Measurements from ENCODE around the gene SLC12A9. TPM values are rescaled to one million over a fixed set of nuclear protein-coding genes. Genes with fewer than 3 reads are reported as not detected.
"Not testable (repeated sequence)": the region's sequence is repeated elsewhere in the genome, so short reads cannot be mapped to it uniquely, and the experiment has no call there.

SLC12A9 gene
- total and polyA plus RNA-seq, 4 experiments from 2014 or later, result 7.0 to 64.6 (median 36.4) TPM

DNA sequence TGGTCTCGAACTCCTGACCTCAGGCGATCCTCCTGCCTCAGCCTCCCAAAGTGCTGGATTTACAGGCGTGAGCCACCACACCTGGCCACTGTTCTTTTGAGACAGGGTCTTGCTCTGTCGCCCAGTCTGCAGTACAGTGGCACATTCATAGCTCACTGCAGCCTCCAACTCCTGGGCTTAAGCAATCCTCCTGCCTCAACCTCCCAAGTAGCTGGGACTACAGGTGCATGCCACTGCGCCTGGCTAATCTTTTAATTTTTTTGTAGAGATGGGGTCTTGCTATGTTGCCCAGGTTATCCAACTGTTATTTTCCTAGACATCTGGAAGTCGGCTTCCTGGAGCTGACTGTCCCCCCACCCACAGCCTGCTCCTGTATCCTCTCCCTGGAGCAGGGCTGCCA lies 45.6 kb upstream of the SLC12A9 start:
- H3K27me3 Mint-ChIP-seq; H3K9me3 Mint-ChIP-seq; H3K36me3 Mint-ChIP-seq; H3K4me3 ChIP-seq (ENCODE audit: low read length in 2 of 2); POLR2A ChIA-PET (ENCODE audit: partially characterized antibody); intact Hi-C loops (cut with micrococcal nuclease); H3K4me3 Mint-ChIP-seq; H3K36me3 ChIP-seq (ENCODE audit: insufficient read depth, low read length); DNase-seq; H3K4me1 ChIP-seq (ENCODE audit: insufficient read depth, low read length); H3K27ac Mint-ChIP-seq; H3K27me3 ChIP-seq (ENCODE audit: insufficient read depth, low read length); H3K27ac ChIP-seq (ENCODE audit: low read depth, low read length); H3K4me1 Mint-ChIP-seq; H3K9me3 ChIP-seq (ENCODE audit: control insufficient read depth in 1 of 2, low read length in 2 of 2): not testable (repeated sequence)
- CTCF ChIA-PET (ENCODE audit: partially characterized antibody), result interaction anchor here (1.2 kb wide), 1 partner anchor 45 kb away, joined by 4 read pairs; the partner anchor contains the start of gene SLC12A9

DNA sequence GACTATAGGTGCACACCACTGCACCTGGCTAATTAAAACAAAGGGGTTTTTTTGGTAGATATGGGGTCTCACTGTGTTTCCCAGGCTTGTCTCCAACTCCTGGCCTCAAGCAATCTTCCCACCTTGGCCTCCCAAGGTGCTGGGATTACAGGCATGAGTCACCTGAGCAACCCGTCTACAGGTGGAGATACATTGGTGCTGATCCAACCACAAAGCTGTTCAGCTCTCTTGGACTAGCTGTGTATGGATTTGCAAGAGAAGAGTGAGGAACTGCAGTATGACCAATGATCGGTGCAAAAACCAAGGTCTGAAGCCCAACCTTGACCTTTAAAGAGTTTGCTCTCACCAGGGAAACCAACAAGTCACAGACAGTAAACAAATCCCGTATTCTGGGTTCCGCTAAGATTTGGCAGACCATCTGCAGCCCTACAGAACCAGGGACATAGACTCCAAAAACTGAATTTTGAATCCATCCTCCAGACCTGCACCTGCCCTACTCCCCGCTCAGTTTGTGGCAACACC lies 44.1 kb upstream of the SLC12A9 start:
- H3K27me3 Mint-ChIP-seq, result no peaks in the 10 kb centered on the region
- no peak overlapping the region for H3K4me3 ChIP-seq (ENCODE audit: low read length in 2 of 2)
- H3K4me1 ChIP-seq (ENCODE audit: insufficient read depth, low read length), result no peaks in the 10 kb centered on the region
- no peaks in the 10 kb centered on the region for H3K36me3 ChIP-seq (ENCODE audit: insufficient read depth, low read length)
- peaks cover 0 to 3% (median 1%) of the 10 kb centered on the region in 4 donors for H3K4me1 Mint-ChIP-seq
- intact Hi-C loops (cut with micrococcal nuclease), result no loop called here
- CTCF ChIA-PET (ENCODE audit: partially characterized antibody), result no interaction called here
- DNase-seq, result no peak
- no peak overlapping the region for H3K27ac ChIP-seq (ENCODE audit: low read depth, low read length)
- no peak overlapping the region for H3K27ac Mint-ChIP-seq
- H3K4me3 Mint-ChIP-seq, result no peak overlapping the region
- H3K9me3 ChIP-seq (ENCODE audit: control insufficient read depth in 1 of 2, low read length in 2 of 2), result no peaks in the 10 kb centered on the region
- H3K9me3 Mint-ChIP-seq, result no peaks in the 10 kb centered on the region
- H3K36me3 Mint-ChIP-seq, result no peaks in the 10 kb centered on the region
- no peaks in the 10 kb centered on the region for H3K27me3 ChIP-seq (ENCODE audit: insufficient read depth, low read length)
- POLR2A ChIA-PET (ENCODE audit: partially characterized antibody), result no interaction called here

DNA sequence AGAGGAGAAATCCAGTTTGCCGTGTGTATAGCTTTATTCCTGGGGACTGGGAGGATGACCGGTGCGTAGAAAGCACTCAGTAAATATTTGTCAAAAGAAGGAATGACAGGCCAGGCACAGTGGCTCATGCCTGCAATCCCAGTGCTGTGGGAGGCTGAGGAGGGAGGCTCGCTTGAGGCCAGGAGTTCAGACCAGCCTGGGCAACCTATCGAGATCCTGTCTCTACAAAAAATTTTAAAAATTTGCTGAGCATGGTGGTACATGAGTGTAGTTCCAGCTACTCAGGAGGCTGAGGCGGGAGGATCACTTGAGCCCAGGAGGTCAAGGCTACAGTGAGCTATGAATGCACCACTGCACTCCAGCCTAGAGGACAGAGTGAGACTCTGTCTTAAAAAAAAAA lies 41.0 kb upstream of the SLC12A9 start:
- no peak overlapping the region for H3K27ac Mint-ChIP-seq
- no peaks in the 10 kb centered on the region for H3K36me3 Mint-ChIP-seq
- Histone ChIP-seq H3K27ac (ENCODE audit: low read depth, low read length) (no peak overlapping the region), H3K4me1 (ENCODE audit: insufficient read depth, low read length) (no peaks in the 10 kb centered on the region), H3K27me3 (ENCODE audit: insufficient read depth, low read length) (no peaks in the 10 kb centered on the region), H3K9me3 (ENCODE audit: control insufficient read depth in 1 of 2, low read length in 2 of 2) (no peaks in the 10 kb centered on the region), H3K4me3 (ENCODE audit: low read length in 2 of 2) (no peak overlapping the region), H3K36me3 (ENCODE audit: insufficient read depth, low read length) (no peaks in the 10 kb centered on the region)
- H3K9me3 Mint-ChIP-seq, result no peaks in the 10 kb centered on the region
- H3K4me1 Mint-ChIP-seq, result peaks cover 0 to 3% (median 0%) of the 10 kb centered on the region in 4 donors
- no peaks in the 10 kb centered on the region for H3K27me3 Mint-ChIP-seq
- H3K4me3 Mint-ChIP-seq, result no peak overlapping the region
- ChIA-PET POLR2A (ENCODE audit: partially characterized antibody) (interaction anchor here (0.6 kb wide), 1 partner anchor 15 kb away, joined by 3 read pairs; no protein-coding TSS in a partner anchor), CTCF (ENCODE audit: partially characterized antibody) (interaction anchor here (0.9 kb wide), 1 partner anchor 13 kb away, joined by 3 read pairs; no protein-coding TSS in a partner anchor)
- no peak for DNase-seq
- intact Hi-C loops (cut with micrococcal nuclease), result no loop called here

DNA sequence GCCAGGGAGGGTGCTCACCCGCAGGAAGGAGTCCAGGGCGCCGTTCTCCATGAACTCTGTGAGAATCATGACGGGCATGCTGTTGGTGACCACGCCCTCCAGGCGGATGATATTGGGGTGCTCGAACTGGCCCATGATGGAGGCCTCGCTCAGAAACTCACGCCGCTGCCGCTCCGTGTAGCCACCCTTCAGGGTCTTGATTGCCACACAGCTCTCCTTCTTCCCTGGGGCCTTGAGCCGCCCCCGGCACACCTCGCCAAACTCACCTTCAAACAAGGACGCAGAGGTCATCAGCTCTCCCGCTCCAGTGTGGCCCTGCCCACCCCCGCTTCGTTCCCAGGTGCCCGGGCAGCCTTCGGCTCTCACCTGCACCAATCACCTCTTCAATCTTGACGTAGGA lies 39.8 kb upstream of the SLC12A9 start:
- H3K4me3 ChIP-seq (ENCODE audit: low read length in 2 of 2), result no peak overlapping the region
- no peak overlapping the region for H3K27ac ChIP-seq (ENCODE audit: low read depth, low read length)
- H3K4me3 Mint-ChIP-seq, result no peak overlapping the region
- H3K27ac Mint-ChIP-seq, result no peak overlapping the region
- H3K4me1 Mint-ChIP-seq, result peaks cover 0 to 3% (median 0%) of the 10 kb centered on the region in 4 donors
- H3K4me1 ChIP-seq (ENCODE audit: insufficient read depth, low read length), result no peaks in the 10 kb centered on the region
- H3K27me3 Mint-ChIP-seq, result no peaks in the 10 kb centered on the region
- no peak for DNase-seq
- no peaks in the 10 kb centered on the region for H3K9me3 Mint-ChIP-seq
- no peaks in the 10 kb centered on the region for H3K36me3 Mint-ChIP-seq
- intact Hi-C loops (cut with micrococcal nuclease), result no loop called here
- ChIA-PET CTCF (ENCODE audit: partially characterized antibody) (no interaction called here), POLR2A (ENCODE audit: partially characterized antibody) (no interaction called here)
- no peaks in the 10 kb centered on the region for H3K9me3 ChIP-seq (ENCODE audit: control insufficient read depth in 1 of 2, low read length in 2 of 2)
- no peaks in the 10 kb centered on the region for H3K36me3 ChIP-seq (ENCODE audit: insufficient read depth, low read length)
- H3K27me3 ChIP-seq (ENCODE audit: insufficient read depth, low read length), result no peaks in the 10 kb centered on the region

DNA sequence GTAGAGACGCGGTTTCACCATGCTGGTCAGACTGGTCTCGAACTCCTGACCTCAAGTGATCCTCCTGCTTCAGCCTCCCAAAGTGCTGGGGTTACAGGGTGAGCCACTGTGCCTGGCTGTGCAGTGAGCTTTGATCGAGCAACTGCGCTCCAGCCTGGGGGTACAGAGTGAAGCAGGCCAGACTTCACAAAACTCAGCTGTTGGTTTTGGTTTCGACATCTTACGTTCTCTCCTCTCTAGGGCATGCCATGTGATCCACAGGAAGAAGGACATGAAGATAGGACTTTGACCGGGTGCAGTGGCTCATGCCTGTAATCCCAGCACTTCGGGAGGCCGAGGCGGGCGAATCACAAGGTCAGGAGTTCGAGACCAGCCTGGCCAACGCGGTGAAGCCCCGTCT lies 36.0 kb upstream of the SLC12A9 start:
- H3K4me3 ChIP-seq (ENCODE audit: low read length in 2 of 2); H3K9me3 ChIP-seq (ENCODE audit: control insufficient read depth in 1 of 2, low read length in 2 of 2); H3K4me1 ChIP-seq (ENCODE audit: insufficient read depth, low read length); H3K9me3 Mint-ChIP-seq; H3K27me3 Mint-ChIP-seq; H3K4me3 Mint-ChIP-seq; H3K36me3 ChIP-seq (ENCODE audit: insufficient read depth, low read length); H3K36me3 Mint-ChIP-seq; H3K4me1 Mint-ChIP-seq; H3K27me3 ChIP-seq (ENCODE audit: insufficient read depth, low read length); intact Hi-C loops (cut with micrococcal nuclease); DNase-seq; H3K27ac ChIP-seq (ENCODE audit: low read depth, low read length): not testable (repeated sequence)
- ChIA-PET POLR2A (ENCODE audit: partially characterized antibody) (interaction anchor here (0.7 kb wide), 1 partner anchor 23 kb away, joined by 4 read pairs; no protein-coding TSS in a partner anchor), CTCF (ENCODE audit: partially characterized antibody) (interaction anchor here (1.7 kb wide), 1 partner anchor 15 kb away, joined by 5 read pairs; no protein-coding TSS in a partner anchor)
- peak overlapping the region in 1 of 7 donors; percentile 35 for H3K27ac Mint-ChIP-seq

DNA sequence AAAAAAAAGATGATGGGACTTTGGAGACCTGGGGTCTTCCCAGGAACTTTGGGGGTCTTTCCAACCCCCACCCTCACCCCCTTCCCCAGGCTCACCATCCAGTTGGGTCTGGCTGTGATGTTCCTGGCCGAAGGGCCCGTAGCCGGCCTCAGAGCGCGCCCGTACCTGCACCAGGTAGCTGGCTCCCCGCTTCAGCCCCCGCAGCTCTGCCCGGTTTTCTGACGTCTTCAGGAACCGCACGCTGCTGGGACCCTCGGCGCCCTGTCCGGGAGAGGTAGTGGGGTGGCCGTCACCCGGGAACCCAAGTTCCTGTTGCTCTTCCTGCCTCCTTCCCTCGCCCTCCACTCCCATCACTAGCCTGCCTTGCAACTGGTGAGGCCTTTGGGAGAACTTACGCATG lies 35.4 kb upstream of the SLC12A9 start:
- intact Hi-C loops (cut with micrococcal nuclease), result no loop called here
- H3K36me3 Mint-ChIP-seq, result peaks cover 0 to 3% of the 10 kb centered on the region in 2 donors
- H3K36me3 ChIP-seq (ENCODE audit: insufficient read depth, low read length), result no peaks in the 10 kb centered on the region
- H3K4me3 ChIP-seq (ENCODE audit: low read length in 2 of 2), result no peak overlapping the region
- H3K27ac ChIP-seq (ENCODE audit: low read depth, low read length), result no peak overlapping the region
- no peaks in the 10 kb centered on the region for H3K9me3 Mint-ChIP-seq
- CTCF ChIA-PET (ENCODE audit: partially characterized antibody), result interaction anchor here (1.7 kb wide), 1 partner anchor 15 kb away, joined by 5 read pairs; no protein-coding TSS in a partner anchor
- no peak for DNase-seq
- H3K4me3 Mint-ChIP-seq, result no peak overlapping the region
- H3K27me3 ChIP-seq (ENCODE audit: insufficient read depth, low read length), result no peaks in the 10 kb centered on the region
- no peak overlapping the region for H3K27ac Mint-ChIP-seq
- no peaks in the 10 kb centered on the region for H3K4me1 ChIP-seq (ENCODE audit: insufficient read depth, low read length)
- no peaks in the 10 kb centered on the region for H3K27me3 Mint-ChIP-seq
- POLR2A ChIA-PET (ENCODE audit: partially characterized antibody), result no interaction called here
- H3K4me1 Mint-ChIP-seq, result peaks cover 0 to 3% (median 0%) of the 10 kb centered on the region in 4 donors
- H3K9me3 ChIP-seq (ENCODE audit: control insufficient read depth in 1 of 2, low read length in 2 of 2), result no peaks in the 10 kb centered on the region

DNA sequence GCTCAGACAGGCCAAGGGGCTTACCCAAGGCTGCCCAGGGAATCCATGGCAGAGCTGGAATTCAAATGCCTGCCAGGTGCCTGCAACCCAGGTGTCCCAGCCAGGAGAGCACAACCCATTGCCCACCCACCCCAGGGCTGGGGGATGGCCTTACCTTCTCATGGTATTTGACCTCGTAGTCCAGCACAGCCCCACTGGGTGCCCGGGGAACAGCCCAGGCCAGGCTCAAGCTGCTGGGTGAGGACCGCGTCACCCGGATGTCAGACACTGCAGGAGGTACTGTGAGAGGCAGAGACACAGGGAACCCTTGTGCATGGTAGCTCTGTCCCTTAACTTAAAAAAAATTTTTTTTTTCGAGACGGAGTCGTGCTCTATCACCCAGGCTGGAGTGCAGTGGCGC lies 34.1 kb upstream of the SLC12A9 start:
- Histone ChIP-seq H3K36me3 (ENCODE audit: insufficient read depth, low read length) (no peaks in the 10 kb centered on the region), H3K27me3 (ENCODE audit: insufficient read depth, low read length) (no peaks in the 10 kb centered on the region), H3K27ac (ENCODE audit: low read depth, low read length) (no peak overlapping the region), H3K4me1 (ENCODE audit: insufficient read depth, low read length) (no peaks in the 10 kb centered on the region), H3K4me3 (ENCODE audit: low read length in 2 of 2) (no peak overlapping the region), H3K9me3 (ENCODE audit: control insufficient read depth in 1 of 2, low read length in 2 of 2) (no peaks in the 10 kb centered on the region)
- ChIA-PET CTCF (ENCODE audit: partially characterized antibody) (interaction anchor here (0.7 kb wide), 2 partner anchors 36 to 352 kb away, joined by 3 read pairs; no protein-coding TSS in a partner anchor), POLR2A (ENCODE audit: partially characterized antibody) (no interaction called here)
- Mint-ChIP-seq H3K4me1 (no peaks in the 10 kb centered on the region), H3K27me3 (peaks cover 0 to 1% of the 10 kb centered on the region in 2 donors), H3K27ac (no peak overlapping the region), H3K4me3 (no peak overlapping the region), H3K9me3 (no peaks in the 10 kb centered on the region), H3K36me3 (peaks cover 0 to 3% of the 10 kb centered on the region in 2 donors)
- DNase-seq, result no peak
- intact Hi-C loops (cut with micrococcal nuclease), result no loop called here

Data from CD4-positive, alpha-beta memory T cell (primary cell).